ENCODE data around the gene HLF.

GRCh38 chr17:55312852-55313251 lies 48.1 kb downstream of the HLF start:
- TF ChIP-seq TEAD4 (IDR thresholded peaks at IDR 0.05) = no peak
- TF ChIP-seq CREB1 (IDR thresholded peaks at IDR 0.05; ENCODE audit: low read depth) = no peak
- no peak for TF ChIP-seq USF1 (IDR thresholded peaks at IDR 0.05)
- TF ChIP-seq CEBPB (IDR thresholded peaks at IDR 0.05) = no peak
- no peak for TF ChIP-seq REST (IDR thresholded peaks at IDR 0.05; ENCODE audit: low read depth)
- no peak for TF ChIP-seq FOXM1 (IDR thresholded peaks at IDR 0.05; ENCODE audit: borderline replicate concordance, low read depth)
- no peak for TF ChIP-seq TAF1 (IDR thresholded peaks at IDR 0.05; ENCODE audit: low read depth)
- no peak for TF ChIP-seq EP300 (IDR thresholded peaks at IDR 0.05; ENCODE audit: borderline replicate concordance)
- TF ChIP-seq MAX (IDR thresholded peaks at IDR 0.05) = no peak
- TF ChIP-seq EGR1 (IDR thresholded peaks at IDR 0.05) = no peak
- no peak for TF ChIP-seq YY1 (IDR thresholded peaks at IDR 0.05; ENCODE audit: low read depth)
- TF ChIP-seq RAD21 (IDR thresholded peaks at IDR 0.05; ENCODE audit: low read depth) = no peak
- TF ChIP-seq TCF12 (IDR thresholded peaks at IDR 0.05; ENCODE audit: low read depth) = no peak
- no peak for TF ChIP-seq NFIC (IDR thresholded peaks at IDR 0.05)
